ENCODE results near the gene UBE2L6. TPM values are rescaled to one million over a fixed set of nuclear protein-coding genes. Genes with fewer than 3 reads are reported as not detected.

The UBE2L6 gene
- total RNA-seq, 4 donors from 2014 or later = 28.3 to 87.9 (median 84.2) TPM

- Histone ChIP-seq H3K9me3 (no peaks in the 10 kb centered on the region), H3K4me3 (peak within 1 kb of the TSS; percentile 62 to 68), H3K4me1 (peaks cover 0 to 9% of the 10 kb centered on the region in 2 donors), H3K36me3 (no peaks in the 10 kb centered on the region), H3K27ac (peak within 1 kb of the TSS; percentile 59 to 64), H3K27me3 (no peaks in the 10 kb centered on the region)
- TF ChIP-seq CTCF (IDR thresholded peaks at IDR 0.05) (peak in 1 of 4 experiments; percentile 24), POLR2A (IDR thresholded peaks at IDR 0.05) (peak; percentile 34 to 66)
- DNase-seq = peak; percentile 93 to 95
- intact Hi-C loops (cut with DNase I; ENCODE audit: low total_unique reads) = no loop called here
Observed at GRCh38 chr11:57530596-57531507, 36.6 kb downstream of the UBE2L6 start, which contains the start of gene TIMM10. Gene TIMM10 (minus strand): TSS chr11:57530754. CDS start chr11:57530189, 565 bp downstream.

- Histone ChIP-seq H3K4me3 (peak overlapping the region; percentile 62 to 68), H3K27ac (peak overlapping the region; percentile 50 to 56), H3K4me1 (peaks cover 0 to 9% of the 10 kb centered on the region in 2 donors), H3K9me3 (no peaks in the 10 kb centered on the region), H3K27me3 (no peaks in the 10 kb centered on the region), H3K36me3 (no peaks in the 10 kb centered on the region)
- no peak for DNase-seq
- TF ChIP-seq CTCF (IDR thresholded peaks at IDR 0.05) (no peak), POLR2A (IDR thresholded peaks at IDR 0.05) (no peak)
- intact Hi-C loops (cut with DNase I; ENCODE audit: low total_unique reads) = no loop called here
Observed at GRCh38 chr11:57530215-57530595, 37.3 kb downstream of the UBE2L6 start.

GRCh38 chr11:57529012-57529411 lies 38.5 kb downstream of the UBE2L6 start:
- H3K27ac ChIP-seq = no peak overlapping the region
- DNase-seq = no peak
- H3K4me3 ChIP-seq = no peak overlapping the region
- H3K9me3 ChIP-seq = no peaks in the 10 kb centered on the region
- intact Hi-C loops (cut with DNase I; ENCODE audit: low total_unique reads) = loop anchor here (5.0 kb wide), 1 partner anchor 72 kb away; no protein-coding TSS in a partner anchor
- H3K27me3 ChIP-seq = no peaks in the 10 kb centered on the region
- H3K4me1 ChIP-seq = peaks cover 0 to 9% of the 10 kb centered on the region in 2 donors
- TF ChIP-seq POLR2A (IDR thresholded peaks at IDR 0.05) (no peak), CTCF (IDR thresholded peaks at IDR 0.05) (no peak)
- H3K36me3 ChIP-seq = no peaks in the 10 kb centered on the region

GRCh38 chr11:57527056-57527631 lies 40.3 kb downstream of the UBE2L6 start:
- H3K36me3 ChIP-seq = no peaks in the 10 kb centered on the region
- H3K27ac ChIP-seq = no peak overlapping the region
- intact Hi-C loops (cut with DNase I; ENCODE audit: low total_unique reads) = loop anchor here (5.0 kb wide), 1 partner anchor 70 kb away; no protein-coding TSS in a partner anchor
- H3K4me1 ChIP-seq = peaks cover 0 to 9% of the 10 kb centered on the region in 2 donors
- H3K27me3 ChIP-seq = no peaks in the 10 kb centered on the region
- H3K4me3 ChIP-seq = no peak overlapping the region
- TF ChIP-seq CTCF (IDR thresholded peaks at IDR 0.05) = peak; percentile 83 to 96 (median 92)
- TF ChIP-seq POLR2A (IDR thresholded peaks at IDR 0.05) = no peak
- peak; percentile 69 to 74 for DNase-seq
- no peaks in the 10 kb centered on the region for H3K9me3 ChIP-seq

GRCh38 chr11:57523419-57523818 lies 44.1 kb downstream of the UBE2L6 start:
- Histone ChIP-seq H3K27me3 (no peaks in the 10 kb centered on the region), H3K27ac (no peak overlapping the region), H3K9me3 (no peaks in the 10 kb centered on the region), H3K36me3 (no peaks in the 10 kb centered on the region), H3K4me1 (no peaks in the 10 kb centered on the region), H3K4me3 (no peak overlapping the region)
- no peak for DNase-seq
- intact Hi-C loops (cut with DNase I; ENCODE audit: low total_unique reads) = no loop called here
- no peak for TF ChIP-seq CTCF (IDR thresholded peaks at IDR 0.05)
- TF ChIP-seq POLR2A (IDR thresholded peaks at IDR 0.05) = no peak

Measured in uterus (tissue), 4 donors.